Prostate gland (tissue), 2 donors: ENCODE results near the gene LRRC26.

Experiments
- CTCF ChIP-seq, 4 experiments: fragments of 200-600 bp in 2 of 4; fragments of 450-650 bp in 2 of 4; sonication (generic) in 2 of 4; IDR thresholded peaks; 1 replicate in 3 of 4; 2 replicates in 1 of 4; pipeline ENCODE4 v1.5.1; 2016 to 2019; ENCODE audit warnings: antibody characterized with exemption in 4 of 4, mild to moderate bottlenecking in 2 of 4, moderate library complexity in 2 of 4
- POLR2AphosphoS5 ChIP-seq: sonication (generic); formaldehyde crosslinking; IDR thresholded peaks from one replicate; pipeline ENCODE4 v1.6.1; 2017; ENCODE audit warnings: antibody characterized with exemption

- TF ChIP-seq CTCF (IDR thresholded peaks at IDR 0.05) (no peak), POLR2AphosphoS5 (no peak)
Observed at GRCh38 chr9:137182836-137183235, 13.0 kb upstream of the LRRC26 start.
